Adipose tissue (tissue), 3 donors: ENCODE results near the gene MYLIP. TPM values are rescaled to one million over a fixed set of nuclear protein-coding genes. Genes with fewer than 3 reads are reported as not detected.

Experiments used
- H3K27ac ChIP-seq: one replicate; pipeline ENCODE4 v1.5.1; 2013; ENCODE audit warnings: low read depth, low read length
- WGBS, 3 donors: extraction: QIAGEN DNeasy Blood & Tissue Kit; methylation state at CpG; one replicate each; pipeline ENCODE4 v1.1.7; 2013; 5-methylcytosine and 5-hydroxymethylcytosine counted together
- polyA plus RNA-seq, 3 donors: library from polyadenylated mRNA; stranded (reverse); fragments of 200-250 nt; gene quantifications; one replicate each; pipeline ENCODE4 v1.2.3, GENCODE V29; 2013
- donor health status: healthy with polysubstance abuse.
- donor health status: Bipolar disorder and iron deficiency.
- donor health status: healthy.

Gene MYLIP
- polyA plus RNA-seq: 10 to 100 TPM; 10.3 to 32.1 (median 24.0) TPM

DNA sequence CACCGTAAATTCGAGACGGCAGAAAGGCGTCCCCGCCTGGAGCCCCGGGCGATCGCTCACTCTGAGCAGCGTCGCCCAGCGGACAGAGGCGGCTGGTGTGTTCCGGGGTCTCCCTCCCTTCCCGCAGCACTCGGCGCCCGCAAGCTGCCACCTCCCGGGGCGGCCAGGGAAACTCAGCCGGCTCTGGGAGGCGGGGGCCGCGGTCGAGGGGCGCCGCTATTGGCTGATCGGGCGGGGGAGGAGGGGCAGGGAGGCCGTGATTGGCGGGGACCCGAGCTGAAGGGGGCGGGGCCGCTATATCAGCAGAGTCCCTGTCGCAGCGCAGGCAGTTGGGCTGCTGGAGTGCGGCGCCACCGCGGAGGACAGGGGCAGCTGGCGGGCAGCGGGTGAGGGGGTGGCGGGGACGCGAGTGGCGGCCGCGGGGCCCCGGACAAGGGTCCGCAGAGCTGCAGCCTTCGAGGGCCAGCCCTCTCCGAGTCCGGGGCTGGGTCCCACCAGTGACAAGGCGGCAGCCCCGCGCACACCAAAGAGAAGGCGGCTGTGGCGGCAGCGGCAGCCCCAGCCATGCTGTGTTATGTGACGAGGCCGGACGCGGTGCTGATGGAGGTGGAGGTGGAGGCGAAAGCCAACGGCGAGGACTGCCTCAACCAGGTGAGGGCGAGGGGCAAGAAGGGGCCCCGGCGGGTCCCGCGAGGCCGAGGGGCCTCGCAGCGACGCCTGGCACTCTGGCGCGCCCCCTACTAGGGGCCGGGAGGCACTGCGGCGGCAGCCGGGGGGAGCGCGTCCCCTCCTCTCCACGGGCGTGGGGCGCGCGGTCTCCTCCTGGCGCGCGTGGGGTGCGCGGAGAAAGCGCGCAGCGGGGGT, at the start of gene MYLIP:
MYLIP (plus strand) TSS at position 328 of the 864 bp plus-strand sequence; CDS start at position 565, 237 bp downstream.
- WGBS, 3 donors: 0 to 1% (median 0%) methylated on average over 73 to 92 of the region's 95 CpGs

DNA sequence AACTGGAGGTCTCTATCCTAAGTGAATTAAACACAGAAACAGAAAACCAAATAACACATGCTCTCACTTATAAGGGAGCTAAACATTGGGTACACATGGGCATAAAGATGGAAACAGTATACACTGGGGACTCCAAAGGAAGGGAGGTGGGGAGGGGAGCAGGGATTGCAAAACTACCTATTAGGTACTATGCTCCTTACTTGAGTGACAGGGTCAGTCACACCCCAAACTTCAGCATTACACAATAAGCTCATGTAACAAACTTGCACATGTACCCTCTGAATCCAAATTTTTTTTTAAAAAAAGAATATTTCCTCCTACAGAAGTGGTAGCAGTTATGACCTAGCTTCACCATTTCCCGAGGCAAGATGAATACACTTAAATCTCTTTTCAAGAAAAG, 49.5 kb upstream of the MYLIP start:
- H3K27ac ChIP-seq: no peak overlapping the region
- WGBS, 3 donors: 0 to 47% (median 44%) methylated on average over 1 of the region's 1 CpG

More for the DNA sequence above, at the start of gene MYLIP:
- H3K27ac ChIP-seq: peak within 1 kb of the TSS; percentile 43

DNA sequence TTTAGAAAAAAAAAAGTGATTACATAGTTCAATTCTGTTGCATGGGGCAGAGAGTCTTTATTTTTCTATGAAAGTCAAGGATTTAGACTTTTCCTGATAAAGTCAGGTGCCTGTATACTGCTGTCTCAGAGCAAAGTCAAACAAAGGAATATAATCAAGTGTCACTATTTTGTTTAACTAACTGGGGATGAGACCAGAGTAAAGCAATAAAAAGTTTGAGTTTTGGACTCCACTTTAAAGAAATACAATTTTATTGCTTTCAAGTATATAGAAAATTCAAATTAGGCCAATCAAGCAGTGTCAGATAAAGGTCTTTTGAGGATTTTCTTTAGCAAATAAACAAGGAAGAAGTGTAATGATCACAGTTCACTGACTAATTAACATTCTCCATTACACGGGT, 48.7 kb upstream of the MYLIP start:
- H3K27ac ChIP-seq: no peak overlapping the region
- 33 to 63% (median 56%) methylated on average over 1 of the region's 1 CpG for WGBS, 3 donors

DNA sequence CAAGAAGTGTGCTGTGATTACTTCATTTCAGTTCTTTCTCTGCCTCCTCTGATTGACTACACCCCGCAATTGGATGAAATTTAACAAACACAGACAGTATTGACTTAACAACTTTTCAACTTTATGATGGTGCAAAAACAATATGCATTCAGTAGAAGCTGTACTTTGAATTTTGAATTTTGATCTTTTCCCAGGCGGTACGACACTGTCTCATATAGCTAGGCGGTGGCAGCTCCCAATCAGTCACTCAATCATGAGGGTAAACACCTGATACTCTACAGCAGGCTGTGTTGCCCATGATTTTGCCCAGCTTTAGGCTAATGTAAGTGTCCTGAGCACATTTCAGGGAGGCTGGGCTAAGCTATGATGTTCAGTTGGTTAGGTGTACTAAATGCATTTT, 47.6 kb upstream of the MYLIP start:
- 97 to 99% (median 97%) methylated on average over 4 of the region's 4 CpGs for WGBS, 3 donors
- no peak overlapping the region for H3K27ac ChIP-seq

DNA sequence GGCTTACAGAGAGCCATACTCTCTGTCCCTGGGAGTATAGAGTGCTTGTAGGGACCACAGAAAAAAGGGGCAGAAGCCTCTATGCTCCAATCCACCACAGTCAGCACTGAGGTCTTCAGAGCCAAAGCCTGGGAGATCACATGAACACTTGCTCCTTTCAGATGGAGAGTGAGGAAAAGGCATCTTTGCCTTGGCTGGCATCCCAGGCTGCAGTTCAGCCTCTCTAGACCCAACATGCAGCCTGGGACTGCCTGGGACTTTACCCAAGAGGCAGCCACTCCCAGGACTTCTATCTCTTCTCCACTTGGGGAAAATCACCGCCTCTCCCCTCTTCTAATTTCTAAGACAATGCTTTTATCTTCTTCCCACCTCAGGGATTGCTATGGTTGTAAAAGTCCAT, 46.5 kb upstream of the MYLIP start:
- H3K27ac ChIP-seq: no peak overlapping the region
- WGBS, 3 donors: 87 to 100% (median 87%) methylated on average over 1 of the region's 1 CpG

DNA sequence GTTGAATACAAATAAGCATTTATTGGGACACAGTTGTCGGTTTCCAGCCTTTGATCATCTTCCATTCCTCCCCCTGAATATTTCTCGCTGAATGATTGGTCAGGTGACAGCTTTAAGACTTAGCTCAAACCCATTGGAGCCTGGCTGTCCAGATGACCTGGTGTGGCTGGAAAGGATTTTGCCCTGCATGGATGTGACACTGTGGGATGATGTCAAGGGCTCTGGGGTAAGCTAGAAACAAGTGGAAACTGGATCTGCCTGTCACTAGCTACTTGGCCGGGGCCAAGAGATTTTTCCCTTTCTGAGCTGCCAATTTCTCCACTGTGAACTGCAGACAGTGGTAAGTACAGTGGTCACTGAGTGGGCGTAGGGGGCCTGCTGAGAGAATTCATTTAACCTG, 41.9 kb upstream of the MYLIP start:
- WGBS, 3 donors: 68 to 78% (median 70%) methylated on average over 4 of the region's 4 CpGs

DNA sequence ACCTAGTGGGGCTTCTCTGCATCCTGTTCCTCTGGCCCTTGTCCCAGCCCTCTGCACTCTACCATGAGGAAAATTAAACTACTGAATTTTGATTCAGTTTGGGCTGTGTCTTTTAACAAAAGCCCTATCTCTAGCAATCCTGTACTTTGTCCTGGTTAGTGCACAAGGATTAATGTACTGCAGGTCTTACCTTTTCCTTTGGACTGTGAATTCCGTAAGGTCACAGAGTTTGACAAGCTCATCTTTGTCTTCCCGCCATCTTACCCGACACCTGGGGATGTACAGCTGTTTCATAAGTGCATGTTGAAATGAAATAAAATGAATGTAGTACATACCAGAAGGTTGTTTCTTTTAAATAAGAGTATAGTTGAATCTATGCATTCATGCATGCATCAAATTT, 41.5 kb upstream of the MYLIP start:
- H3K27ac ChIP-seq: no peak overlapping the region
- WGBS, 3 donors: 92 to 97% (median 95%) methylated on average over 3 of the region's 3 CpGs

More for the DNA sequence above, 41.9 kb upstream of the MYLIP start:
- no peak overlapping the region for H3K27ac ChIP-seq

DNA sequence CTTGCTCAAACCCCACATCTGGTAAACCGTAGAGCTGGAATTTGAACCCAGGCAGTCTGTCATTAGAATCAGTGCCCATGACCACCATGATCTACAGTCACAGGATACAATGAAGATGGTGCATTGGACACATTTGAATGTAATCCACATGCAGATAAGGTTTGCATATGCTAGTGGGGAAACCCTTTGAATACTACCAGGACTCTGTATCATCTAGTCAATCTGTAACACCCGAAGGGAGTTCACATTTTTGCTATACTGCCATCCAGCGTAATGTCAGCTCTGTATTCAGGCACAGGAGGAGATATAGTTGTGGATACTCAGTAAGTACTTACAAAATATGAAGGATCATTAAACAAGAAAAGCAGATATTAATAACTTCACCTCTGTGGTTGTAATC, 40.5 kb upstream of the MYLIP start:
- WGBS, 3 donors: 90 to 95% (median 95%) methylated on average over 3 of the region's 3 CpGs
- no peak overlapping the region for H3K27ac ChIP-seq

DNA sequence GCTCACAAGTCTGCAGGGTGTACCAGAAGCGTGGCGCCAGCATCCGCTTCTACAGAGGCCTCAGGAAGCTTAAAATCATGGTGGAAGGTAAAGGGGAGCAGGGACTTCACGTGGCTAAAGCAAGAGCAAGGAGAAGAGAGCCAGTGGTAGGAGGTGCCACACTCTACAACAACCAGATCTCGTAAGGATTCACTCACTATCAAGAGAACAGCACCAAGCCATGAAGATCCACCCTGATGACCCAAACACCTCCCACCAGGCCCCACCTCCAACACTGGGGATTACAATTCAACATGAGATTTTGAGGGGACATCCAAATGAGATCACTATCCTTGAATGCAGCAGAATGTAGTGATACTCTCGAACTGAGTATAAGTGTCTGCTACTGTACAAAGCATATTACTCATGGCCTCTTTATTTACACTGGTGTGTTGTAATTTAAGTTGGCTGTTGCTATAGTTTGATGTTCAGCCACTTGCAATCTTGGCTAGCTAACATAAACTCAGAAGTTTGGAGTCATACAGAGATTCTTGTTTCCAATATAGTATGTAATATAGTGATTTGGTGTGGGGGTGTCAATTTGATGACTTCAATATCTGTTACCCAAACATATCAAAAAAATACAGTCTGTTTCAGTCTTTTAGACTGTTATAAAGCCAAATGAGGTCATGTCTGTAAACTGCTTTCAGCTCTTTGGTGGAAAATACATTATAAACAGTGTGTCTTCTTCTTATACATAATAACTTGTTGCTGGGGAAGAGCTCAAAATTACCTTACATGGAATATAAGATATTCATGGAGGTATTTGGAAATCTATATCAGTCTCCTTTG, 39.4 kb upstream of the MYLIP start:
- no peak overlapping the region for H3K27ac ChIP-seq
- 68 to 80% (median 77%) methylated on average over 6 of the region's 6 CpGs for WGBS, 3 donors

DNA sequence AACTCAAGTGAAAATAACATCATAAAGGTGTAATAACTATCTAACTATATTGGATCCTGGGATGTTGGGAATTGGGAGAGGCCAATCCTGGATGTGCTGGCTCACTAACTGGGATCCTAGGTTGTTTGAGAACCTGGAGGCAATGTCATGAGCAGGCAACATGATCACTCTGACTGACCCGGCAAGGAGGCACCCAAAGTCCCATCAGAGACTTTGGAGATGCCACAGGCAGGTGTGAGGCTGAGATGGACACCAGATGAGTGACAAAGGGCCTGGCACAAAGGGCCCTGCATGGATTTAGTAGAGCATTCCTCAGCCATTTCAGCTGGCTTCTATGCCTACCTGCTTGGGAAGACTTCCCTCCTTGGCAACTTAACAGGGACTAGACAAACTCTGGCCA, 38.4 kb upstream of the MYLIP start:
- H3K27ac ChIP-seq: no peak overlapping the region
- 90 to 100% (median 96%) methylated on average over 1 of the region's 1 CpG for WGBS, 3 donors

DNA sequence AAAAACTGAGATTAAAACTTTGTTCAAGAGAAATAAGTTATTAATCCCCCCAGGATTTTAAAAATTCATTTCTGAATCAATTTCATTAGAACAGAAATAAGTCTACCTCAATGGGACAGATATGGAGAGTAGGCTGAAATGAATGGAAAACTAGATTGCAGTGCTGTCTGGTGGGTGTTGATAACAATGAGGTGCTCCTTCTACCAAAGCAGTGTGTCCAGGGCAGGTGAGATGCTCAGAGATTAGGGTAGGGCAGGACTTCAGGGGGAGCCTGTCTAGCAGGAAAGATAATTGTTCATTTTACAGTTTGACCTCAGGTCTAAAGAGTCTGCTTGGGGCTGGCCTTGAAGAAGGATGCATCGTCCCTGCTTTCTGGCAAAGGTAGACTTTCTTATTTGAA, 38.0 kb upstream of the MYLIP start:
- WGBS, 3 donors: 80 to 97% (median 89%) methylated on average over 1 of the region's 1 CpG
- no peak overlapping the region for H3K27ac ChIP-seq

DNA sequence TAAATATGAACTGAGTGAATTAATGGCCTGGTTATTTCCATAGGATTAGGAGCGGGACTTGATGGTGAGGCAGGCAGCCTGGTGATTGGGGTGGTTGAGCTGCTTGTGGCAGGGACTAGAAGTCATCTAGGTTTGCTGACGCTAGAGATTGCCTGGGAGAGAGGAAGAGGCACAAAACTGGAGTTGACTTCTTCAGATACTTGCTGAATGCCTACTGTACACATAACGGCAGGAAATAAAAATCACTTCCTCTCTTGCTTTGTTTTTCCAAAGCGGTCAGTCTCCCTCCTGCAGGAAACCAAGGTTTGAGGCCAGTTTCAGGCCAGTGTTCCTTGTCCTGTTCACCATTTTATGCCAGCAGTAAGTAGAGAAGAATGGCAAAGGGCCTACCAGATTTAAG, 36.7 kb upstream of the MYLIP start:
- 53 to 83% (median 56%) methylated on average over 4 of the region's 4 CpGs for WGBS, 3 donors
- no peak overlapping the region for H3K27ac ChIP-seq

DNA sequence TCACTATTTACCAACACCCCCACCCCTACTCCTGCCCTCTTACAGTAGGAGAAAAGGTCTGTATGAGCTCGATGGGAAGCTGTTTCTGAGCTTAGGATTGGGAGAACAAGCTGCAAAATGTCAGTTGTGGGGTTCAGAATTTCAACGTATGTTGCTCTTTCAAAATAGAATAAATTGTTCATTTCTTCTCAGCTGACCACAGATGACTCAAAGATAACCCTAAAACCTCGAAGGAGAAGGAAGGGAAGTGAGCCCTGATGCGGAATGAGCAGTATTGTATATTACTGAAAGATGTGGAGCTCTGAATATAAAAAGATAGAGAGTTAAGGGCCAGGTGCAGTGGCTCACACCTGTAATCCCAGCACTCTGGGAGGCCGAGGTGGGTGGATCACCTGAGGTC, 35.9 kb upstream of the MYLIP start:
- 53 to 86% (median 69%) methylated on average over 5 of the region's 5 CpGs for WGBS, 3 donors
- H3K27ac ChIP-seq: no peak overlapping the region

DNA sequence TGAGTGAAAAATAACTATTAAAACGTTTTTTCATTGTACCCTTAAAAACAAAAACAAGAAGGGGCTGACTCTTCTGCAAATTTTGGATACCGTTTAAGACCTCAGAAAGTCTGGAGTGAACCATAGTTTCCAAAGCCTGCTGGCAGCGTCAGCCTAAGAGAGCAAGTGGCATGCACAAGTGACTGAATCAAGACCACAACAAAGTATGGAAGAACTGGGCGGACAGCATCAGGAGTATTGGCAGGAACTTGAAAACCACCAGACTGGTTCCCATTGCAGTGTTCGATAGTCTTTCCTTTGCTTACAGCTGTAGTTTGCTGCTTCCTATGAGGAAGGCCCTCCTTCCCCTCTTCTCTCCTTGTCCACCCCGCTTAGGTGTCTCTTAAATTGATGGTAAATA, 33.7 kb upstream of the MYLIP start:
- no peak overlapping the region for H3K27ac ChIP-seq
- WGBS, 3 donors: 70 to 82% (median 74%) methylated on average over 6 of the region's 6 CpGs

DNA sequence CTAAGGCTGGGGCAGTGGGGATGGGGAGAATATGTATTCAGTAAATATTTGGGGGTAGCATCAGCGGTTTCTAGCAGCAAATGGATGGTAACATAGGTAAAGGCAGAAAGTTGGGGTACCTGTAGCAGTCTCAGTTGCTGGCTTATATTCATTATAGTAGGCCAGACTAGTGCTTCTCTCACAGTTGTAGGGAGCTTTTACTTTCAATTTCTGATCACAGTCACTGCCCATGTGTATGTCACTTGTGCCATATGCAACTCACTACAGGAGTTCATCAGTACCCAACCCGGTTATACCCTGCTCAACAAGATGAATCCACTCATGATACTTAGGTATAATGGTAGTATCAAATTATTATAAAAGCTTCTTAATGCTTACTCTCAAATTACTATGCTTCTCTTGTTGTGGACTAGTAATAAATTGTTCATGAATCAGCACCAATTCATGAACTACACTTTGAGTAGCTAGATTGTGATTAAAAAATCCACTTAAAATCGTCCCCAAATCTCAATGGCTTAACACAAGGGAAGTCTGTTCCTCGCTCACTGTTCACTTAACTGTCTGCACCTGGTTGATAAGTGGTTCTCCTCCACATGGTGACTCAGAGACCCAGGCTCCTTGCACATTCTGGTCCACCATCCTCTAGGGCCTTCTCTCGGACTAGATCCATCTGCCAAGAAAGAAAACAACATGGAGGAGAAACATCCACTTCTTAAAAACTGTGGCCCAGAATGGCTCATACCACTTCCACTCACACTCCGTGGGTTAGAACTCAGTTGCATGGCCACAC, 31.3 kb upstream of the MYLIP start:
- 87 to 95% (median 91%) methylated on average over 6 of the region's 6 CpGs for WGBS, 3 donors
- H3K27ac ChIP-seq: no peak overlapping the region

DNA sequence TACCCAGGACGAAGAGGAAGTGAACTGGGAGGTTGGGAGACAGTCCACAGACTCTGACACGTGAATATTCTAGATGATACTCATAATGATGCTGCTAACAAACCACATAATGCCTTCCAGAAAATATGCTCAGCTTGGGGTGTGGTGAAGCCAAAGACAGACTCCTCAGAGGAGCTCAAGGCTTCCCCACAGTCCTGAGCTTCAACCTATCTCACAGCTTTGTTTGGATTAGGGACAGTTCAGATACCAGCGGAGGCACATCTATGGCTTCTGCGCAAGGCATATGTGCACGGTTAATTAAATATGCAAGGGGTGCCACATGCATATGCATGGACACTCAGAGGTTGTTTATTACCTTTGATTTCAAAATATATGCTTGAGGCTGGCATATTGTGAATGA, 30.7 kb upstream of the MYLIP start:
- WGBS, 3 donors: 85 to 90% (median 89%) methylated on average over 5 of the region's 5 CpGs
- H3K27ac ChIP-seq: no peak overlapping the region

DNA sequence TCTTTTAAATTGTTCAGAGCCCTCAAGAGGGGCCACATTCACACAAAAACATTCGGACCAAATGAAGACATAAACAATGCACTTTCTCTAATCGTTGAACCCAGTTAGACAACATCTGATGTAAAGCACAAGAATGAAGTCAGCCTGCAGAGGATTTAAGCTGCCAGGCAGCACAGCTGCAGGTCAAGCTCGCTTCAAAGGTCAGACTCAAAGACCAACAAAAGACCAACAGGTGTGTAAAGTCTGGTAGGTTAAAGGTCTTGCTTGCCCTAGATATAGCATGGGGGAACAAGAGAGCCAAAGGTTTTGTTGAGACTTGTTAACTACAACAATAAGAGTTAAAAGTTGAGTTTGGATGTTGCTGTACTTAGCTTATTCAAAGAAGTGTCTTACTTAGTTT, 26.7 kb upstream of the MYLIP start:
- 43 to 81% (median 65%) methylated on average over 3 of the region's 3 CpGs for WGBS, 3 donors
- no peak overlapping the region for H3K27ac ChIP-seq

DNA sequence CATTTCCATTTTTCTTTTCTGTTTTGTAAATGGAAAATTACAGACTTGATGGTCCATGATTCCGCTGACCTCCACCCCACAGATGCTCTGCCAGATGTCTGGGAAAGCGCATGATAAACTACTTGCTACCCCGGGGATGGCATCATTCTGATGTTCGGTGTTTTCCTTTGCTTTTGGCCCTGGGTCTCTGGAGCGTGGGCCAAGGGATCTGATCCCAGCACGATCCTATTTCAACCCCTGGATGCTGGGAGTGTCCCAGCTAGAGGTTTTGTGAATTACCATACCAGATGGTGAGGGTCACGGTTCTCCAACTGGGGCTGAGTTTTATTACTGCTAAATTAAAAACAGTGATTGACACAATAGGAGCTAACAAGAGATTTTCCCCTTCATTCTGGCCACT, 25.2 kb upstream of the MYLIP start:
- WGBS, 3 donors: 72 to 91% (median 78%) methylated on average over 7 of the region's 7 CpGs
- H3K27ac ChIP-seq: no peak overlapping the region
